NCI-H446 treated with DMSO at 0.1 percent for 48 hours (cell line): Measurements from ENCODE around the gene SLC41A1.

Experiments
- DNase-seq: peaks from one replicate; lab custom pipeline; 2025; lab: John Stamatoyannopoulos, UW

SLC41A1 gene

DNA sequence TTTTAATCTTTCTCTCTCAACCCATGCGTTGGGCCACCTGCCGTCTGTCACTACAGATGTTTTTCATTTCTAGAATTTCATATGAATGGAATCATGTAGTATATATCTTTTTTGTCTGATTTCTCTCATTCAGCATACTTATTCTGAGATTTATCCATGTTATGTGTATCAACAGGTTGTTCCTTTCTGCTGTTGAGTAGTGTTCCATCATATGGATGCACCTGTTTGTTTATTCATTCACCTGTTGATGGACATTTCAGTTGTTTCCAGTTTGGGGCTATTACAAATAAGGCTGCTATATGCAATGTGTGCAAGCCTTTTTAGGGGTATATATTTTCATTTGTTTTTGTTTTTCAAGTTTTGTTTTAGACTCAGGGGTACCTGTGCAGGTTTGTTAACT lies 9.4 kb upstream of the SLC41A1 start:
- no peak for DNase-seq

- DNase-seq: no peak
Measured at GRCh38 chr1:205817988-205818387, 5.0 kb upstream of the SLC41A1 start.

- no peak for DNase-seq
Measured at GRCh38 chr1:205817364-205817763, 4.4 kb upstream of the SLC41A1 start.

DNA sequence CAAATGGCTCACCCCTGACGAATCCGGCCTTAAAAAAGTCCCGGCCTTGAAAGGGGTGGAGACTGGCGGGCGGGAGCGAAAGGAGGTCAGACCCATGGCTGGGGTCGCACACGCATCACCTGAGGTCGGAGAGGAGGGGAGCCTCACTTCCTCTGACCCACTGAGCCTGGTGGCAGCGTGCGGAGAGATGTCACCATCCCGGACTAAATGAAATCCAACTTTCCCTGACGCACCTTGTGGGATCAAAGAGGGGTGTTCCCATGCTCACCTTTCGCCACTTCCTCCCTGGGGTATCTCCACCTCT lies 709 bp upstream of the SLC41A1 start:
- no peak for DNase-seq

DNA sequence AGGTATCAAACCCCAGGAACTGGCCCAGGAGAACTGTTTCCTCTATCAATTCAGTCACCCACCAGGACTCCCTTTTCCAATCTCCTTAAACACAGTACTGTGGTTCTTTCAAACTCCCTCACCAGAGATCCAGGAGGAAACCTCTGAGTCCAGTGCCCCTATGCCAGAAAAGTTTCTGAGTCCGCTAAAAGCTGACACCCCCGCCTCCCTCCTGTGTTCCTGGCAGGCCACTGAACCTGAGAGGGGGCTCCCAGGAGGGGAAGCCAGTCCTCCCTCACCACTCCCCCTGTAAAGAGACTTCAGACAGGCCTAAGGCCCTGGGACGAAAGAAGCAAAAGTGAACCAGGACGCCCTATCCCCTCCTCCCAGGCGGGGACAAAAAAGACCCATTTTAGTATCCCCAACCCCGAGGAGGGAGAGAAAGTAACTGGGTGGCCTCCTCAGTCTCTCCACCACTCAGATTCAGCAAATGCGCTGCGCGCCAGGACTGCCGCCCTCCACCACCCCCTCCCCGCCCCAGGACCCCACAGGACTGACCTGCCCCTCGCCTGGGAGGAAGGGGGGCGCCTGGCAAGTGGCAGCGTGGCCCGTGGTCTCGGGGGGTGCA lies 624 bp downstream of the SLC41A1 start:
- no peak for DNase-seq

GRCh38 chr1:205811660-205812059 lies 1.3 kb downstream of the SLC41A1 start:
- no peak for DNase-seq

DNA sequence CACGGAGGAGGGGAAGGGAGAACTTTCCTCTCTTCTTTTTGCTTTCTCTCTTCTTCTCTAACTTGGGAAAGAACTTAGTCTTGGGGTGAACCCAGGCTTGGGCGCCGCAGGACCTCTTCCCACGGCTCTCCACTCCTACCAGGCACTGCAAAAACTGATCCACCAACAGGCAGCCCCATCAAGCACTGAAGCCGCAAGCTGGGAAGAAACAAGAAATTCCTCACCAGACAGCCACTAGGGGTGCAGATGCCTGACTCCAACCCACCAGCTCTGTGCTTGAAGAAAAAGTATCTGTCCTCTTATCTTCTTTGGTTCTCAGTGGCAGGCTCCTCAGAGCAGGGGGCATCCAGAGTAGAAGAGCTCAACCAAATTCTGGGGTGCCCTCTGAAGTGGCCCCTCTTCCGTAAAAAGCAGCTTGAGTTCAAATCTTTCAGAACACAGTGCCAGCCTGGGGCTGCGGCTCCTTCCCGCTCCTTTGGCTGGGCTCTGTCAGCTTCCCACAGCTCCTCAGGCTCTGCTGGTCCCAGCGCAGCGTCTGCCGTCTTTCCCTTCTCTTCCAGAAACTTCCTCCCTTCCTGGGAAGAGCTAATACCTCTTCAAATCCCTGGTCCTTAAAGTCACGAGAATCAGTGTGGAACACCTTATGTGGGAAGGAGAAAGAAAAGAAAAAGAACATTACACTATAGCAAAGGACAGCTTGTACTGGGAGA lies 2.4 kb downstream of the SLC41A1 start:
- no peak for DNase-seq

DNA sequence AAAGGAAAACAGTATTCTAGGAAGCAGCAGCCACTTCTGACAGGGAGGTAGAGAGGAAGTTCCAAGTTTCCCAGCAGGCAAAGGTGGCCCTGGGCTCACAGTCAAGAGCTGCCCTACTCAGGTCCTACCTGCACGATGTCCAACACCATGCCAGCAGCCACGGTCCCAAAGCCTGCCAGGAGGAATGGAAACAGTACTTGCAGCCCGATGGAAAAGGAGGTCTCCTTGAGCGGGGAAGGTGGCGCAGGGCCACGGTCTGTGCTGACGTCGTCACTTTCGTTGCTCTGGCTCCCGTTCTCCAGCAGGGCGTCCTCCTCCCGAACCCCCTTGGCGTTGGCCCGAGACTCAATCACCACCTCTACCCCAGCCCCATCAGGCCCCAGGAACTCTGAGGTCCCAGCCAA lies 3.1 kb downstream of the SLC41A1 start:
- no peak for DNase-seq

DNA sequence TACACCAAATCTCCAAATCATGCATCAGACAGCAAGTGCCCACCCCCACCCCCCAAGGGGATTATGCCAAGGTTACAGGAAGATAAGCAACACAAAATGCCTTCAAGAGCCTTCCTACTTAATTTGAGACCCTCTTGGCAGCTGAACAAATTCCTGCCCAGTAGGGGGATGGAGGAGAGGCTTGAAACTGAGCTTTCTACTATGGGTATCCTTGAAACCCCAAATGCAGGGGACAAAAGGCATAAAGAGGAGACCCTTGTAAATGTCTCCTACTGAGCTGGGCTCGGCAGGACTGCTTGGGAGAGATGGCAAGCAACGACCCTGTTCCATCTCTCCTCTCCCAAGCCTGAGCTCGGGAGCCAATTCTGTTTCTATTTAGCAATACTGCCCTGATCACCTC lies 3.5 kb downstream of the SLC41A1 start:
- no peak for DNase-seq

DNA sequence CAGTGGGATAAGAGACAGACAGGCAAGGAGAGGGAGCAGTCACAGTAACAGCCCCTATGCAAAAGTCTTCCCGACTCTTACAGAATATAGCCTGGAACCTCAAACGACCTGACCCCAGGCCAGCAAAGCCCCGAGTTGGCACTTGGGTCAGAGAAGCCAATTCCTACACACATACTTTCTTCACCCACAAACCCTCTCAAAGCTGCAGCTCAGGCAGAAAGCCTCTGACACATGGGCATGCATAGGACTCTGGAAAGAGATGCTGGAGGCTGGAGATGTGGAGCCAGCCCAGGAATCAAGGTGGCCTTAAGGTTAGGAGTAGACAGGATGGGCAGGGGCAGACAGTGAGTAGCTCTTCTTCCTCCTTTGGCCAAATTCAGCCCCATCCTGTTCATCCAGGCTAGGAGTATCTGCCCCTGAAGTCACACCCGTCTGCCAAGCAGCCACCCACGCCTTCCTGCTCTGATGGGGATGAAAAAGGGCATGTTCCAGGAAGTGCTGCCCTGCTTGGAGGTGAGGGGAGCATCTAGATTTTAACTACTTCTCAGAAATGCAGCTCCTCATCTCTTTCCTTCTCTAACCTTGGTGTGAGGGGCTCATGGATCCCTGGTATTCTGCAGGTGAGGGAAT lies 7.8 kb downstream of the SLC41A1 start:
- no peak for DNase-seq

GRCh38 chr1:205804605-205805004 lies 8.4 kb downstream of the SLC41A1 start:
- DNase-seq: no peak

DNA sequence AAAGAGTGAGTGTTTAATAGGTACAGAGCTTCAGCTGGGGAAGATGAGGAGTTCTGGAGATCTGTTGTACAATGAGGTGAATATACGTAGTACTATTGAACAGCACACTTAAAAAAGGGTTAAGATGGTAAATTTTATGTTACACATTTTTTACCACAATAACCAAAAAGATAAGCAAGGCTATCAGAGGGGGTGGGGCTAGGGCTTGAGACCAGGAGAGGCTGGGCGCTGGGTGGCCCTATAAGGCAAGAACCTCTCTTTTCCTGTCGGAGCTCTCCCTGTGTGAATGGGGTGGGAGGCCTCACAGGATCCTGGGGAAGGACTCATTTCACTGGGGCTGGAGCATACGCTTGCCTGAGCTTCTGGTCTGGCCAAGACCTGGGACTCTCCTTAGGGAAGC lies 9.0 kb downstream of the SLC41A1 start:
- DNase-seq: no peak

- no peak for DNase-seq
Measured at GRCh38 chr1:205802060-205802459, 10.9 kb downstream of the SLC41A1 start.

DNA sequence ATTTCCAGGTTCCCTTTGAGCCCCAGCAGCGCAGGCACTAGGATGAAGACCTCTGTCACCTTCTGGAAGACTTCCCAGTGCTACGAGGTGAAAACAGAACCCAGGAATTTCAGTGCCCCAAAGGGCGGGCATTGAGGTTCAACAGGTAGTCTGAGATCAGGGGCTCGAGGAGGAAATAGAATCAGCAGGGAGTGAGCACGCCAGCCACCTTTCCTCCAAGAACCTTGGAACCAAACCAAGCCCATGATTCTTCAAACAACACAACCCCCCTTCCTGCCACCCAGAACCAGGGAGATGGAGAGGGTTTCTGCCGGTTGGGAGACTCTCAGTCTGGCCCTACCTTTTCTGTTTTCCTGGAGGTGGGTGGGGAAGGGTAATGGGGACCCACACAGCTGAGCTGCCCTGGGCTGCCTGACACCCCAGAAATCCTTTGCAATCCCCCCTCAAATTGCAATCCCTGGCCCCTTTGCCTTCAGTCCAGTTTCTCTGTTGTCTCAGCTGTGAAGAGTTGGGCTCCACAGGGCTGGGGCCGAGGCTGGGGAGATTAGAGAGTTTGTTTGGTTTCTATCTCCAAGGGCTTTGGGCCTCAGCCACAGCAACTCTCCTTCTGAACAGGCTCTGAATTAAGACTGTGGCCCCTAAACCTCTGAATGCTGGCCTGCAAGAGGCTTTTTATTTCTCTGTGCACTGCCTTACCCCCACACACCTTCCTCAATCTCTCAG lies 11.9 kb downstream of the SLC41A1 start:
- no peak for DNase-seq

- DNase-seq: no peak
Measured at GRCh38 chr1:205800427-205800826, 12.6 kb downstream of the SLC41A1 start.

DNA sequence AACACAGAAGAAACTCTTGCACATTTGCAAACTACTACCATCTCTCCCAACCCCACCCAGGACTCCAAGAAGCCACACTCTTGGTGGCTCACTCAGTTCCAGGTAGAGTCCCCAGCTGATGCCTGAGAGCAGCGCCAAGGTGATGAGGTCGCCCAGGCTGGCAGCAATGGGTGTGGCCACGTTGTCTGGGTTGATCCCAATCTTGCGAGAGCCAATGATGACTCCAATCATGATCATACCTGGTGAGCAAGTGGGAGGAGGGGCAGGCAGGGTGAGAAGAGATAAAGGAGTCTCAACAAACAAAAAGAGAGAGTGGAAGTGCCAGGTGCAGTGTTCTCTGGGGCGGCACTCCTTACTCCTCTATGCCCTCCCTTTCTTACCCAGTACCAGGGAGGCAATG lies 14.4 kb downstream of the SLC41A1 start:
- no peak for DNase-seq

DNA sequence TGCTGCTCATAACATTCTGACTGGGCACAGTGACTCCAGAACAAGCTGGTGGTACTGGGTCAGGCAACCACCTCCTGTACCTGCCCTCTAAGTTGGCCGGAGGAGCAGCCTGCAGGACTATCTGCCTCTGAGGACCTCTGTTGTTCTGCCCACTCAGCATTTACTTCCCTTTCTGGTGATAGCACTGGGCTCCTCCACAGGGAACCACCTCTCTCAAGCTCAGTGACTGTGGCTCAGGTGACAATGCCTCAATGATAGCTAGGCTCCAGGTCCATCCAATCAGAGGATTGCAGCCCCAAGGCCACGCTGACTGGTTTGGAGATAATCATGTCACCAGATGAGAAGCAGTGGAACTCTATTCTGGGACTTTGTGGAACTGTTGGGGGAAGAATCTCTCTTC lies 15.8 kb downstream of the SLC41A1 start:
- no peak for DNase-seq

- DNase-seq: no peak
Measured at GRCh38 chr1:205794011-205794730, 18.8 kb downstream of the SLC41A1 start.

DNA sequence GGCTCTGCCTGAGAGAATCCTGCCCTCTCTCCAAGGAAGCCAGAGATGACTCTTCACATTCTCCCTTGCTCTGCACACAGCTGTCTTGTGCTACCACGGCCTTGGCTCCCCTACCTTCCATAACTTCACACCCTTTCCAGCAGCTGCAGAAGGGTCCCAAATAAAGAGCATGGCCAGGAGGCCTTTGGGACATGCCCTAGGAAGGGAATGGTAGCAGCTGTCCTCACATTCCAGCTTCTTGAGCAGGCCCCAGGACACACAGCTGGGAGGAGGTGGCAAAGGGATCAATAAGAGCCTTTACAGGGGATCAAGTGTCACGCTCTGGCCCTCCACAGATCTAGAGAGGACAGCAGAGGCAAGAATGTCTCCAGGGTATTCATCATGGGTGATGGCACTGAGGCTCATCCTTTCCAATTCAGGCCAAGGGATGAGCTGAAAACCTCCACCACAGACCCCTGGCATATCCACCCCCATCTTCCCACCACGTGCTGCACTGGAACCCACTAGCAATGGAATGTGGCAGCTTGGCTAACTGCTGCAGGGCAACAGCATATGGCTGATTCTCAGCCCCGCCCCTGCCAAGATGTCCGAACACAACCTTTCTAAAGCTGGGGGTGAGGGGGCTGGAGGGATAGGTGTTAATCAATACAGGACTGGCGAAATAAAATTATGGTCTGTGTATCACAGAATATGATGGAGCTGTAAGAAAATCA lies 19.9 kb downstream of the SLC41A1 start:
- no peak for DNase-seq

GRCh38 chr1:205792481-205792881 lies 20.5 kb downstream of the SLC41A1 start:
- DNase-seq: no peak

DNA sequence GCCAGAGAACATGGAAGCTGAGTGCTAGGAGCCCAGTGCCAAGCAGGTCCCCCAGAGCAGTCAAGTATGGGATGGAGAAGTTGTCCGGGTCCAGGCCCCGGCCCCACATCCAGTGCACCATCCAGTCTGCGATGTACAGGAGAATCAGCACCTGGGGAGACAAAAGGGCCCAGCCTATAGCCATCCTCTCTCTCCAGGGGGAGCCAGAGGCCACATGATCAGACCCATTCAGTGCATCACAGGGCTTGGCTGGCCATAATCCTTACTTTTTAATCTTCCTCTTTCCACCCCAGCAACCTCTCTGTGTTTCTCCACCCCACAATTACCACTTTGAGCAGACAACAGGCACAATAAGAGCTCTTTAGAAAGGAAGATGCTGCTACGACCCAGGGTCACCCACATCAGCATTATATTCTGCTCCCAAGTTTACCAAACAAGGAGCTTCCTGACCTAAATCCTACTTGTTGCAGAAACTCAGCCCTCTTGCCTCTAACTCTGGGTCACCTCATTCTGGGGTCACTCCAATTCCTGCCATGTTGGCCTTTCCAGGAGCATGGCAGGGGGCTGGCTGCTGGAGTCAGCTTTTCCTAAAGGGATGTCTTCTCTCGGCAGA lies 21.3 kb downstream of the SLC41A1 start:
- no peak for DNase-seq
